HG03025 (cell line): ENCODE measurements around the gene PTPN23.

Experiments
- ATAC-seq: cut with Tn5 transposase; IDR thresholded peaks from one replicate; pipeline ENCODE4 v1.9.1; 2021; ENCODE audit warnings: mild to moderate bottlenecking, moderate library complexity; ENCODE audit not compliant: unreplicated experiment, low FRiP score

Gene PTPN23

GRCh38 chr3:47418167-47419082 is 37.6 kb downstream of the PTPN23 start:
- ATAC-seq = no peak

- ATAC-seq = no peak
Observed at GRCh38 chr3:47419083-47420043, 38.5 kb downstream of the PTPN23 start.

GRCh38 chr3:47420044-47420430 is 39.2 kb downstream of the PTPN23 start:
- no peak for ATAC-seq

GRCh38 chr3:47420511-47421484 is 40.0 kb downstream of the PTPN23 start:
- no peak for ATAC-seq

GRCh38 chr3:47421741-47422649 is 41.2 kb downstream of the PTPN23 start:
- ATAC-seq = no peak

GRCh38 chr3:47422743-47423142 is 41.9 kb downstream of the PTPN23 start:
- no peak for ATAC-seq

- no peak for ATAC-seq
Observed at GRCh38 chr3:47423548-47424145, 42.8 kb downstream of the PTPN23 start.

- no peak for ATAC-seq
Observed at GRCh38 chr3:47424434-47425382, 43.9 kb downstream of the PTPN23 start.

- no peak for ATAC-seq
Observed at GRCh38 chr3:47425383-47425778, 44.6 kb downstream of the PTPN23 start.

GRCh38 chr3:47425959-47426358 is 45.1 kb downstream of the PTPN23 start:
- no peak for ATAC-seq

GRCh38 chr3:47427866-47428265 is 47.0 kb downstream of the PTPN23 start:
- ATAC-seq = no peak

GRCh38 chr3:47428662-47429061 is 47.8 kb downstream of the PTPN23 start:
- no peak for ATAC-seq

GRCh38 chr3:47429476-47430270 is 48.9 kb downstream of the PTPN23 start:
- ATAC-seq = no peak

GRCh38 chr3:47430606-47431005 is 49.8 kb downstream of the PTPN23 start:
- ATAC-seq = no peak

- no peak for ATAC-seq
Observed at GRCh38 chr3:47431225-47431624, 50.4 kb downstream of the PTPN23 start.

GRCh38 chr3:47432673-47433072 is 51.9 kb downstream of the PTPN23 start:
- no peak for ATAC-seq

- ATAC-seq = no peak
Observed at GRCh38 chr3:47433796-47434195, 53.0 kb downstream of the PTPN23 start.
